ACC112 (cell line): ENCODE measurements around the gene CASP6.
A peak's percentile ranks its signal among the peaks of the same experiment; 100 is the strongest.

ENCODE experiments used
- H2AFZ ChIP-seq: fragments of 200-600 bp; sonication (generic); one replicate; pipeline ENCODE4 v1.6.0; 2017; ENCODE audit warnings: antibody characterized with exemption, low read length; ENCODE audit not compliant: unreplicated experiment
- H3K27ac ChIP-seq: fragments of 200-600 bp; sonication (generic); 2 replicates; pipeline ENCODE4 v1.5.1; 2014; ENCODE audit warnings: low read depth, mild to moderate bottlenecking, antibody characterized with exemption, low read length, moderate library complexity
- H3K27me3 ChIP-seq: fragments of 200-600 bp; sonication (generic); 2 replicates; pipeline ENCODE4 v1.6.1; 2014; ENCODE audit warnings: mild to moderate bottlenecking, antibody characterized with exemption, low read length, moderate library complexity, mixed read lengths; ENCODE audit not compliant: insufficient read depth
- H3K36me3 ChIP-seq: fragments of 200-600 bp; sonication (generic); 2 replicates; pipeline ENCODE4 v1.6.1; 2016; ENCODE audit warnings: mild to moderate bottlenecking, antibody characterized with exemption, low read length, moderate library complexity, mixed read lengths; ENCODE audit not compliant: insufficient read depth
- H3K4me1 ChIP-seq: fragments of 200-600 bp; sonication (generic); one replicate; pipeline ENCODE4 v1.6.1; 2016; ENCODE audit warnings: low read length, mixed read lengths; ENCODE audit not compliant: insufficient read depth, unreplicated experiment, control insufficient read depth
- H3K4me3 ChIP-seq: fragments of 200-600 bp; sonication (generic); 2 replicates; pipeline ENCODE4 v1.5.1; 2014; ENCODE audit warnings: mild to moderate bottlenecking, low read depth, low read length
- H3K79me2 ChIP-seq: fragments of 200-600 bp; sonication (generic); one replicate; pipeline ENCODE4 v1.6.0; 2016; ENCODE audit warnings: low read length; ENCODE audit not compliant: control insufficient read depth, unreplicated experiment, insufficient read depth

The CASP6 gene

GRCh38 chr4:109702950-109703663 is at the start of gene CASP6:
CASP6 (minus strand) TSS chr4:109703445; CDS start chr4:109703395, 50 bp downstream.
- peaks cover 7% of the 10 kb centered on the region for H3K4me1 ChIP-seq
- no peaks in the 10 kb centered on the region for H3K36me3 ChIP-seq
- H3K4me3 ChIP-seq, result peak within 1 kb of the TSS; percentile 91
- peak within 1 kb of the TSS; percentile 99 for H2AFZ ChIP-seq
- H3K27me3 ChIP-seq, result no peaks in the 10 kb centered on the region
- peaks cover 19% of the 10 kb centered on the region for H3K79me2 ChIP-seq
- peak within 1 kb of the TSS; percentile 28 for H3K27ac ChIP-seq

GRCh38 chr4:109752525-109752924 is 49.3 kb upstream of the CASP6 start:
- Histone ChIP-seq H3K27ac (no peak overlapping the region), H3K36me3 (no peaks in the 10 kb centered on the region), H3K4me1 (no peaks in the 10 kb centered on the region), H2AFZ (no peak overlapping the region), H3K27me3 (no peaks in the 10 kb centered on the region), H3K4me3 (no peak overlapping the region), H3K79me2 (no peaks in the 10 kb centered on the region)

GRCh38 chr4:109751852-109752251 is 48.6 kb upstream of the CASP6 start:
- no peaks in the 10 kb centered on the region for H3K27me3 ChIP-seq

GRCh38 chr4:109750652-109751244 is 47.5 kb upstream of the CASP6 start:
- H3K79me2 ChIP-seq, result no peaks in the 10 kb centered on the region
- H3K36me3 ChIP-seq, result no peaks in the 10 kb centered on the region
- no peak overlapping the region for H2AFZ ChIP-seq
- no peaks in the 10 kb centered on the region for H3K4me1 ChIP-seq
- no peak overlapping the region for H3K4me3 ChIP-seq
- H3K27me3 ChIP-seq, result peaks cover 4% of the 10 kb centered on the region; the same call in 1 of the 2 replicates
- H3K27ac ChIP-seq, result no peak overlapping the region

More at GRCh38 chr4:109751852-109752251, 48.6 kb upstream of the CASP6 start:
- H3K36me3 ChIP-seq, result no peaks in the 10 kb centered on the region
- H3K27ac ChIP-seq, result no peak overlapping the region
- H3K4me3 ChIP-seq, result no peak overlapping the region
- no peak overlapping the region for H2AFZ ChIP-seq
- H3K4me1 ChIP-seq, result no peaks in the 10 kb centered on the region
- H3K79me2 ChIP-seq, result no peaks in the 10 kb centered on the region

- H3K4me3 ChIP-seq, result no peak overlapping the region
- H3K27ac ChIP-seq, result no peak overlapping the region
- no peaks in the 10 kb centered on the region for H3K36me3 ChIP-seq
- H3K4me1 ChIP-seq, result no peaks in the 10 kb centered on the region
- no peaks in the 10 kb centered on the region for H3K79me2 ChIP-seq
- H3K27me3 ChIP-seq, result peaks cover 6% of the 10 kb centered on the region; the same call in 1 of the 2 replicates
- no peak overlapping the region for H2AFZ ChIP-seq
Observed at GRCh38 chr4:109749388-109750082, 46.3 kb upstream of the CASP6 start.

- H3K27me3 ChIP-seq, result peaks cover 9% of the 10 kb centered on the region; the same call in 1 of the 2 replicates
- H3K79me2 ChIP-seq, result no peaks in the 10 kb centered on the region
- H3K27ac ChIP-seq, result no peak overlapping the region
- H3K4me1 ChIP-seq, result no peaks in the 10 kb centered on the region
- no peaks in the 10 kb centered on the region for H3K36me3 ChIP-seq
- H3K4me3 ChIP-seq, result no peak overlapping the region
- H2AFZ ChIP-seq, result no peak overlapping the region
Observed at GRCh38 chr4:109748114-109748513, 44.9 kb upstream of the CASP6 start.

- H3K4me3 ChIP-seq, result no peak overlapping the region
- no peaks in the 10 kb centered on the region for H3K4me1 ChIP-seq
- H3K36me3 ChIP-seq, result no peaks in the 10 kb centered on the region
- peaks cover 17% of the 10 kb centered on the region for H3K27me3 ChIP-seq
- H3K27ac ChIP-seq, result no peak overlapping the region
- no peak overlapping the region for H2AFZ ChIP-seq
- no peaks in the 10 kb centered on the region for H3K79me2 ChIP-seq
Observed at GRCh38 chr4:109746728-109747127, 43.5 kb upstream of the CASP6 start.

GRCh38 chr4:109745830-109746229 is 42.6 kb upstream of the CASP6 start:
- H3K79me2 ChIP-seq, result no peaks in the 10 kb centered on the region
- no peak overlapping the region for H2AFZ ChIP-seq
- H3K27me3 ChIP-seq, result peaks cover 17% of the 10 kb centered on the region
- no peaks in the 10 kb centered on the region for H3K36me3 ChIP-seq
- H3K4me3 ChIP-seq, result no peak overlapping the region
- no peak overlapping the region for H3K27ac ChIP-seq
- H3K4me1 ChIP-seq, result no peaks in the 10 kb centered on the region

GRCh38 chr4:109739547-109739946 is 36.3 kb upstream of the CASP6 start:
- Histone ChIP-seq H2AFZ (no peak overlapping the region), H3K36me3 (no peaks in the 10 kb centered on the region), H3K4me3 (no peak overlapping the region), H3K4me1 (no peaks in the 10 kb centered on the region), H3K27ac (no peak overlapping the region), H3K27me3 (peaks cover 12% of the 10 kb centered on the region), H3K79me2 (no peaks in the 10 kb centered on the region)

- H3K27ac ChIP-seq, result no peak overlapping the region
Observed at GRCh38 chr4:109738104-109738872, 35.0 kb upstream of the CASP6 start.

More at GRCh38 chr4:109738104-109738872, 35.0 kb upstream of the CASP6 start:
- no peak overlapping the region for H3K4me3 ChIP-seq
- H3K27me3 ChIP-seq, result peaks cover 8% of the 10 kb centered on the region
- H3K79me2 ChIP-seq, result no peaks in the 10 kb centered on the region
- no peaks in the 10 kb centered on the region for H3K36me3 ChIP-seq
- no peaks in the 10 kb centered on the region for H3K4me1 ChIP-seq
- H2AFZ ChIP-seq, result no peak overlapping the region
